NCI-H1105 (cell line): ENCODE measurements around the gene FAM111B.
A peak's percentile ranks its signal among the peaks of the same experiment; 100 is the strongest.
"Not testable (repeated sequence)": the region's sequence is repeated elsewhere in the genome, so short reads cannot be mapped to it uniquely, and the experiment has no call there.

Source experiments
- DNase-seq: peaks from one replicate; lab custom pipeline; 2025; lab: John Stamatoyannopoulos, UW

Gene FAM111B

GRCh38 chr11:59102259-59102765, 4.7 kb upstream of the FAM111B start:
- DNase-seq: no peak

GRCh38 chr11:59107721-59108120, 684 bp downstream of the FAM111B start:
- DNase-seq: not testable (repeated sequence)

GRCh38 chr11:59112494-59112893, 5.5 kb downstream of the FAM111B start:
- DNase-seq: no peak

GRCh38 chr11:59114344-59114743, 7.3 kb downstream of the FAM111B start:
- no peak for DNase-seq

- no peak for DNase-seq
Measured at GRCh38 chr11:59115553-59115952, 8.5 kb downstream of the FAM111B start.

- no peak for DNase-seq
Measured at GRCh38 chr11:59117774-59118173, 10.7 kb downstream of the FAM111B start.

GRCh38 chr11:59119826-59120225, 12.8 kb downstream of the FAM111B start:
- no peak for DNase-seq

GRCh38 chr11:59135648-59136461, 28.8 kb downstream of the FAM111B start:
- DNase-seq: peak; percentile 42

GRCh38 chr11:59136551-59136950, 29.5 kb downstream of the FAM111B start:
- not testable (repeated sequence) for DNase-seq

GRCh38 chr11:59137190-59137589, 30.2 kb downstream of the FAM111B start:
- DNase-seq: no peak

GRCh38 chr11:59138643-59139042, 31.6 kb downstream of the FAM111B start:
- no peak for DNase-seq

GRCh38 chr11:59141191-59141590, 34.2 kb downstream of the FAM111B start:
- DNase-seq: no peak

GRCh38 chr11:59141673-59142460, 34.8 kb downstream of the FAM111B start:
- DNase-seq: no peak

GRCh38 chr11:59142530-59143507, 35.8 kb downstream of the FAM111B start, which contains the start of gene FAM111A:
FAM111A (plus strand) TSS chr11:59142856; CDS start chr11:59148873, 6,017 bp downstream.
- peak; percentile 74 for DNase-seq

GRCh38 chr11:59144096-59144495, 37.1 kb downstream of the FAM111B start:
- no peak for DNase-seq

- peak; percentile 87 for DNase-seq
Measured at GRCh38 chr11:59144579-59145345, 37.7 kb downstream of the FAM111B start.

- no peak for DNase-seq
Measured at GRCh38 chr11:59145534-59145933, 38.5 kb downstream of the FAM111B start.

GRCh38 chr11:59151761-59152160, 44.7 kb downstream of the FAM111B start:
- DNase-seq: no peak

- DNase-seq: no peak
Measured at GRCh38 chr11:59152312-59152951, 45.4 kb downstream of the FAM111B start.

GRCh38 chr11:59154610-59155009, 47.6 kb downstream of the FAM111B start:
- DNase-seq: no peak
